GM21381 (cell line): Measurements from ENCODE around the gene EIF3A.
A peak's percentile ranks its signal among the peaks of the same experiment; 100 is the strongest.
"Not testable (repeated sequence)": the region's sequence is repeated elsewhere in the genome, so short reads cannot be mapped to it uniquely, and the experiment has no call there.

ENCODE experiments used
- ATAC-seq: cut with Tn5 transposase; IDR thresholded peaks from one replicate; pipeline ENCODE4 v1.9.1; 2021; ENCODE audit warnings: mild to moderate bottlenecking, moderate library complexity; ENCODE audit not compliant: unreplicated experiment

Gene EIF3A

DNA sequence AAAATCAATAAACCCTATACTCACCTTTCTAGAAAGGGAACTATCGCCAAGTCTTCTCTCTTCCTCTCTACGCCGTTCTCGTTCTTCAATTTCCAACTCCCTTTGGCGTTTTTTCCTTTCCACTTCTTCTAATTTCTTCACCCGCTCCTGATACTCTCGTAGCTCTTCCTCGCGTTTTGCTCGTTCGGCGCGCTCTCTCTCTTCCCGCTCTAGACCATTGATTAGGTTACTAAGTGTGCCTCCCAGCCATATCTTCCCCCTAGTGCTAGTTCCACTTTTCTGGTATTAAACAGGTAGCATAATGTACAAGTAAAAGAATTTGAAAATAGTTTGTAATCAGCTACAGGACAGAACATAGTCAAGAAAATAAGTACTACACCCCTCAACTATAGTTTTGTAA, 30.8 kb downstream of the EIF3A start:
- no peak for ATAC-seq

DNA sequence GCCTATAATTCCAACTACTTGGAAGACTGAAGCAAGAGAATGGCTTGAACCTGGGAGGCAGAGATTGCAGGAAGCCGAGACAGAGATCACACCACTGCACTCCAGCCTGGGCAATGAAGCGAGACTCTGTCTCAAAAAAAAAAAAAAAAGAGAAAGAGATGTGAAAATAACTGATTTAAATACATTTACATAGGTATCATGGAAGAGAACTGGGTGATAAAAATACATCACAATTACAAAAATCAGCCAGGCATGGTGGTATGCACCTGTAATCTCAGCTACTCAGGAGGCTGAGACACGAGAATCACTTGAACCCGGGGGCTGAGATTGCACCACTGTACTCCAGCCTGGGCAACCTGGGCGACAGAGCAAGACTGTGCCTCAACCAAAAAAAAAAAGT, 31.3 kb downstream of the EIF3A start:
- no peak for ATAC-seq

DNA sequence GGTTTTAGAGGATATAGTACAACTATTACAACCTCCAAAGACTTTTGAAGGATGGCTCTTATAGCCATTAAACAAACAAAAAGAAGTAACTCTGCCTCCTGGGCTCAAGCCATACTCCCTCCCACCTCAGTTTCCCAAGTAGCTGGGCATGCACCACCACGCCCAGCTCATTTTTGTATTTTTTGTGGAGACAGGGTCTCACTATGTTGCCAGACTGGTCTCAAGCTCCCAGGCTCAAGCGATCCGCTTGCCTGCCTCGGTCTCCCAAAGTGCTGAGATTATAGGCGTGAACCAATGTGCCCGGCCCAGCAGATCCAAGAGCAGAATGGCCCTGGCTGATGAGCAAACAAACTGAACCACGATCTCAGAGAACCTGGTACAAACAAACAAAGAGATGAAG, 35.1 kb downstream of the EIF3A start:
- ATAC-seq: no peak

- ATAC-seq: no peak
Observed at GRCh38 chr10:119042169-119042568, 38.4 kb downstream of the EIF3A start.

DNA sequence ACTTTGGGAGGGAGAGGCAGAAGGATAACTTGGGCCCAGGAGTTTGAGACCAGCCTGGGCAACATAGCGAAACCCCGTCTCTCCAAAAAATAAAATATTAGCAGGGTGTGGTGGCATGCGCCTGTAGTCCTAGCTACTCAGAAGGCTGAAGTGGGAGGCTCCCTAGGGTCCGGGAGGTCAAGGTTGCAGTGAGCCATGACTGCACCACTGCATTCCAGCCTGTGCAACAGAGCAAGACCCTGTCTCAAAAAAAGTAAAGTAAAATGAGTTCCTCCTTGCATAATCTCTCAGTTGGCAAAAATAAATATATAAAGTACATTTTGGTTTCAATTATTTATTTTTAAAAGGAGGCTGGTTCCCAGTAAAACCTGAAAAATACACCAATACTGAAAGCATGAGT, 39.3 kb downstream of the EIF3A start:
- no peak for ATAC-seq

GRCh38 chr10:119039161-119039560, 41.5 kb downstream of the EIF3A start:
- no peak for ATAC-seq

DNA sequence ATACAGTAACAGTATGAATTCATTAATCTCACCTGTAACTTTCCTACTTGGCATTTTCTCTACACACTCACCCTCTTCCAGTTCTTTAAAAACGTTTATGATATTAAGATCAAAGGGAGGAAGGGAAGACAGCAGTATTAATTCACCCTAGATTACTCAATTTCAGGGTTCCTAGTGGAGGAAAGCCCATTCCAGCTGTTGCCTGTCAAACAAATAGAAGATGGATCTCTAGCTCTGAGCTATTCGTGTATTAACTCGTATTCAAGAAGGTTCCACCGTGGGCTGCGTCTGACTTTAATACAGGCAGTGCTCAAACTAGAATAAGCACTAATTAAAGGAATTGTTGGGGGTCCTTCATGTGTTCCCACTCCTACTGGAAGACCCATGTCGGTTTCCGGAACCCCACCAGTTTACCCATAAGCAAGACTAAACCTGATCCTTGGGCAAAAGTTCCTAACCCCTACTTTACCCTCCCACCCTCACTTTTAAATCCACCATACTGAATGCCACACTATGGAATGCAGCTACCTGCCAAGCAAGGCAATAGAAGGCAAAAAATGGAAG, 49.0 kb downstream of the EIF3A start:
- ATAC-seq: no peak

DNA sequence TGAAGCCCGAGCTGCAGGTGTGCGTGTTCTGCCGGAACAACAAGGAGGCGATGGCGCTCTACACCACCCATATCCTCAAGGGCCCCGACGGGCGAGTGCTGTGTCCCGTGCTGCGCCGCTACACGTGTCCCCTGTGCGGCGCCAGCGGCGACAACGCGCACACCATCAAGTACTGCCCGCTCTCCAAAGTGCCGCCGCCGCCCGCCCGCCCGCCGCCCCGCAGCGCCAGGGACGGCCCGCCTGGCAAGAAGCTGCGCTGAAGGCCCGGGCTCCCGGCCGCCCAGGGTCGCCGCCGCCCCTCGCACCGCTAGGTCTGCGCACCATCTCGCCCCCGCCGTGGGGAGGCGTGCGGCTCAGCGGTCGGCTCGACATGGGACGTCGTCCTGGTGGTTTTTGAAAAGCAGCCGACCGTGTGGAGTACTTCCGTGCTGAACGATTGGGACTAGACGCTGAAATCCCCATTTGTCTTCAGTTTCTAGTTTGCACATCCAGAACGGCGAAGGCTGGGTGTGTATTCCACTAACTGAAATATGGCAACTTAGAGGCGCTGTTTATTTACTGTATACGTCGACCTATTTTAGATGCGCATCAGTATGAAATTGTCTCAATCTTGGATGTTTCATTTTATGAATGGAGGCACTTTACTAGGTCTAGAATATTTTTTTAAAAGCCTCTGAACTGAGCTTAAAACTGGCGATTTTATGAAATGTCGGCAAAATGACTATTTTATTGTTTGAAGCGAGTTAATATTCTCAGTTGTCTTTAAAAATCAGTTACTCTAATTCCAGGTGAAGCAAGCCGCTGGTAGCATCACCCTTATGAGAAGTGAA, 50.0 kb downstream of the EIF3A start:
- ATAC-seq: peak; percentile 50

GRCh38 chr10:119029613-119030420, 50.8 kb downstream of the EIF3A start, which contains the start of gene NANOS1:
Gene NANOS1, plus strand, starts transcription at chr10:119029714. Its CDS starts 88 bp downstream, at chr10:119029802.
- peak; percentile 31 for ATAC-seq

DNA sequence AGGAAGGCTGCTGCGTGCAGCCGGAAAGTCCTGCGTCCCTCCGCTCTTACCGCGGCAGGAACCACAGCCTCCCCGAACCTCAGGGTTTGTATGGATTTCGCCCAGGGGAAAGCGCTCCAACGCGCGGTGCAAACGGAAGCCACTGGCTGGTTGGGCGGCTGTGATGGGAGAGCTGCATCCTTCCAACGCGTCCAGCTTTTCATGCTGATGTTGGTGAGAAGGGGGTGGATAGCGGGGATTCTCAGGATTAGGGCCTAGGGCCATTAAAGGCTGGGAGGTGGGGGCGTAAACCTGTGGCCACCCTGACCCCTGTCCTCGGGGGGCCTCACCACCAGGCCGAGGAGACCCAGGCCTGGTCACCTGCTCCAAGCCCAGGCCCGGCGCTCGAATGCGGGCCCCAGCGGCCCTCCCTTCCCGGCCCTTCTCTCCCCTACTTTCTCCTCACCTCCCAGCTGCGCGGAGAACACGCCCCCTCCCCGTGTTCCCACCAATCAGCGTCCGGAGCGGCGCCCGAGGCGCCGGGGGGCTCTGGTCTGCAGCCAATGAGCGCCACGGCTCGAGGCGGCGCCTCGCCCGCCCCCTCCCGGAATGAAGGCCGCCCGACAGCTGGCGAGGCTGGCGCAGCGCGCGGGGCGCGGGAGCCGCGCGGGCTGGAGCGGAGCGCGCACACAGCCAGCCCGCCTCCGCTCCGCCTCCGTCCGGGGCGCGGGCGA, 51.6 kb downstream of the EIF3A start:
- ATAC-seq: peak; percentile 70

DNA sequence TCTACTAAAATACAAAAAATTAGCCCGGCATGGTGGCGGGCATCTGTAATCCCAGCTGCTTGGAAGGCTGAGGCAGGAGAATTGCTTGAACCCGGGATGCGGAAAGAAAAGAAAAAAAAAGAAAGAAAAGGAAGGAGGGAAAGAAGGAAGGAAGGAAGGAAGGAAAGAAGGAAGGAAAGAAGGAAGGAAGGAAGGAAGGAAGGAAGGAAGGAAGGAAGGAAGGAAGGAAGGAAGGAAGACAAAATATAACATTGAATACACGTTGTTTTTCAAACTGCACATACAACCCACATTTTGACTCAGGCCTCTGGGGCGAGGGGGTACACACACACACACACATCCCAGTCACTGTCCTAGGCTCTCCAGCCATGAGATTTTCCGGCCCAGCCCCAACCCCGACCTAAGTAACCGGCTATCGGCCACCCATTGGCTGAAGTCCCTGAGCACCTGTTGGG, 52.1 kb downstream of the EIF3A start:
- not testable (repeated sequence) for ATAC-seq

GRCh38 chr10:119026301-119027110, 54.1 kb downstream of the EIF3A start:
- ATAC-seq: no peak

DNA sequence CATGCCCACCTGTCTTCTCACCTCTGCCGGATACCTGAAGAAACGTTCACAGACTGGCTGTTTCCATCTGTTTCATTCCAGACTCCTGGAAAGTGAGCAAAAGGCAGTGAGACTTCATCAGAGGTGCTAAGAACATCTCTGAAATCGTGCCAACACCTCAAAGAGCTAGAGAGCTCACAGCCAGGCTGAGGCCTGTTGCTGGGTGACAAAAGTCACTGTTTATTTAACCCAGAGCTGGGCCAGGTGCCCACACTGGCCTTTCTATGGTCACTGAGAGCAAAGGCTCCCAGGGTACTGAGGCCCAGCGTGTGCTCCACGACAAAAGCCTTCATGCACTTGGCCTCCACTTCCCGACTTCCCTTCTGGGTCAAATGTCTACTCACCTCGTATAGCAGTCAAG, 54.8 kb downstream of the EIF3A start:
- no peak for ATAC-seq

DNA sequence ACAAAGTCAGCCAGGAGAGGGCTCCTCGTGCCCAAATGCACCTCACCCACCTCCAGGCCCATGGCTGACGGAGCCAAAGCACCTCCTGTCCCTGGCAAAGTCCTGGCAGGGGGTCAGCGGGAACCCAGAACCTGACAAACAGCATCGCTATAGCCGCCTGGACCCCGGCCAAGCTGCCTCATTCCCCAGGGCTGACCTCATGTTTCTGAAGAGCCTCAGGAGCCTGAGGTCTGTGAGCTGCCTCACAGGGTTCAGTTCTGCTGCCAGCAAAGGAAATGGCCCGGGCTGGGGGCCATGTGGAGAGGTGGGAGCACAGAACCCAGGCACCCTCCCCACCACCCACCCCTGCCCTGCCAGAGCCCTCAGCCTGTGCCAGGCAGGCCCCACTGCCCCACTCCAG, 55.3 kb downstream of the EIF3A start:
- ATAC-seq: no peak

DNA sequence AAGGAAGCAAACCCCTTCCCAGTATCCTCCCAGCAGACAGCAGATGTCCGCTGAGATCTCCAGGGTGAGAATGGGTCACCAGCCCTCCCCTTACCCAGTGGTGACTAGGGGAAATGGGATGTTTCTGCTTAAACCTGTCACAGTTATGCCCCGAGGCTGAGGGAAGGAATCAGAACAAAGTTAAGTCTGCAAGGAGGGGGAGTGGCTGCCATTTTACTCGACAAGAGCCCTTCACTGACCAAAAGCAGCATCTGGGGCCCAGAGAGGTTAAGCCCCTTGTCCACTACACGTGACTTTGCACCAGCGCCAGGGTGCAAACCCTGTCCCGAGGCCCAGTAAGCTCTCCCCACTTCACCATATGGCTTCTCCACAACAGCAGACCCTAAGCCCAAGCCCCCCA, 55.7 kb downstream of the EIF3A start:
- ATAC-seq: no peak

GRCh38 chr10:119023553-119023868, 57.1 kb downstream of the EIF3A start:
- no peak for ATAC-seq

GRCh38 chr10:119022846-119023552, 57.6 kb downstream of the EIF3A start:
- no peak for ATAC-seq

- ATAC-seq: no peak
Observed at GRCh38 chr10:119020627-119020946, 60.0 kb downstream of the EIF3A start.

GRCh38 chr10:119007211-119007574, 73.4 kb downstream of the EIF3A start:
- ATAC-seq: no peak
